ENCODE data around the gene PIEZO2.
"Not testable (repeated sequence)": the region's sequence is repeated elsewhere in the genome, so short reads cannot be mapped to it uniquely, and the experiment has no call there.

- not testable (repeated sequence) for TF ChIP-seq POLR2AphosphoS5 (IDR thresholded peaks at IDR 0.05; ENCODE audit: borderline replicate concordance, low read depth, low read length); EZH2 (IDR thresholded peaks at IDR 0.05); FOXP2 (optimal IDR thresholded peaks at IDR 0.05; ENCODE audit: control extremely low read depth, extremely low read length, insufficient read depth)
Observed at GRCh38 chr18:10846035-10846434, 303.3 kb downstream of the PIEZO2 start.

Measured in SK-N-MC (cell line).